NB4 (cell line): Measurements from ENCODE around the gene CES2.
A peak's percentile ranks its signal among the peaks of the same experiment; 100 is the strongest.

ENCODE experiments used
- DNase-seq: peaks from one replicate; pipeline ENCODE4 v3.0.0; 2010; ENCODE audit warnings: low read depth
- H3K4me3 ChIP-seq: one replicate; pipeline ENCODE4 v1.5.1; 2011; ENCODE audit warnings: mild to moderate bottlenecking, low read depth, low read length, moderate library complexity
- CTCF ChIP-seq: IDR thresholded peaks from one replicate; pipeline ENCODE4 v1.5.1; 2012; ENCODE audit warnings: low read depth, low read length
- MAX ChIP-seq: IDR thresholded peaks from 2 replicates; pipeline ENCODE4 v1.6.1; 2011; ENCODE audit warnings: low read depth, low read length
- MYC ChIP-seq: IDR thresholded peaks from 2 replicates; pipeline ENCODE4 v1.6.1; 2011; ENCODE audit warnings: low read depth, low read length
- POLR2A ChIP-seq: IDR thresholded peaks from 2 replicates; pipeline ENCODE4 v1.6.1; 2011; ENCODE audit warnings: mild to moderate bottlenecking; ENCODE audit not compliant: insufficient read length; ENCODE audit errors: extremely low read depth

The CES2 gene

GRCh38 chr16:66930189-66930588, 5.1 kb upstream of the CES2 start:
- DNase-seq: peak; percentile 31
- H3K4me3 ChIP-seq: no peak overlapping the region
- TF ChIP-seq MYC: no peak
- no peak for TF ChIP-seq CTCF
- TF ChIP-seq POLR2A: no peak
- TF ChIP-seq MAX: no peak

GRCh38 chr16:66931665-66932064, 3.7 kb upstream of the CES2 start:
- no peak for TF ChIP-seq CTCF
- TF ChIP-seq POLR2A: no peak
- TF ChIP-seq MYC: no peak
- TF ChIP-seq MAX: no peak
- no peak for DNase-seq
- no peak overlapping the region for H3K4me3 ChIP-seq

GRCh38 chr16:66932076-66932475, 3.2 kb upstream of the CES2 start:
- TF ChIP-seq CTCF (no peak), MAX (no peak), MYC (no peak), POLR2A (no peak)
- H3K4me3 ChIP-seq: no peak overlapping the region
- DNase-seq: no peak

GRCh38 chr16:66933776-66934137, 1.6 kb upstream of the CES2 start:
- DNase-seq: no peak
- TF ChIP-seq MAX (no peak), MYC (no peak), POLR2A (no peak), CTCF (no peak)
- peak overlapping the region; percentile 84 for H3K4me3 ChIP-seq

- DNase-seq: peak; percentile 91
- H3K4me3 ChIP-seq: peak within 1 kb of the TSS; percentile 84
- TF ChIP-seq POLR2A: peak; percentile 82
- peak; percentile 65 for TF ChIP-seq MAX
- TF ChIP-seq CTCF: no peak
- TF ChIP-seq MYC: peak; percentile 24; the same call in 1 of the 2 replicates
Measured at GRCh38 chr16:66934138-66934838, 1.0 kb upstream of the CES2 start, which contains the start of gene CIAO2B. CIAO2B (minus strand) TSS chr16:66934402; CDS start chr16:66934364, 38 bp downstream.

- DNase-seq: peak; percentile 41
- peak overlapping the region; percentile 84 for H3K4me3 ChIP-seq
Measured at GRCh38 chr16:66934839-66935313, 440 bp upstream of the CES2 start.
